Germinal center (tissue), 1 donor: Measurements from ENCODE around the gene ADGRL3.
"Not testable (repeated sequence)": the region's sequence is repeated elsewhere in the genome, so short reads cannot be mapped to it uniquely, and the experiment has no call there.

Experiments
- DNase-seq: peaks from one replicate; pipeline ENCODE4 v3.0.0; 2012; ENCODE audit warnings: mixed read lengths, low spot score

Gene ADGRL3

GRCh38 chr4:61820136-61820535, 620.0 kb downstream of the ADGRL3 start:
- no peak for DNase-seq

- no peak for DNase-seq
Observed at GRCh38 chr4:61824454-61824853, 624.3 kb downstream of the ADGRL3 start.

GRCh38 chr4:61827907-61828391, 627.8 kb downstream of the ADGRL3 start:
- DNase-seq = no peak

- DNase-seq = no peak
Observed at GRCh38 chr4:61828960-61829359, 628.8 kb downstream of the ADGRL3 start.

GRCh38 chr4:61831987-61832386, 631.9 kb downstream of the ADGRL3 start:
- no peak for DNase-seq

GRCh38 chr4:61837395-61837794, 637.3 kb downstream of the ADGRL3 start:
- DNase-seq = no peak

- no peak for DNase-seq
Observed at GRCh38 chr4:61838072-61838471, 637.9 kb downstream of the ADGRL3 start.

- DNase-seq = no peak
Observed at GRCh38 chr4:61841714-61842113, 641.6 kb downstream of the ADGRL3 start.

GRCh38 chr4:61851126-61851525, 651.0 kb downstream of the ADGRL3 start:
- DNase-seq = no peak

GRCh38 chr4:61852105-61852504, 652.0 kb downstream of the ADGRL3 start:
- DNase-seq = not testable (repeated sequence)

- no peak for DNase-seq
Observed at GRCh38 chr4:61853041-61853440, 652.9 kb downstream of the ADGRL3 start.

GRCh38 chr4:61860376-61860775, 660.2 kb downstream of the ADGRL3 start:
- DNase-seq = no peak

GRCh38 chr4:61864286-61864685, 664.2 kb downstream of the ADGRL3 start:
- DNase-seq = no peak

- no peak for DNase-seq
Observed at GRCh38 chr4:61866378-61867030, 666.4 kb downstream of the ADGRL3 start.

GRCh38 chr4:61872983-61873382, 672.9 kb downstream of the ADGRL3 start:
- no peak for DNase-seq

GRCh38 chr4:61877266-61877665, 677.1 kb downstream of the ADGRL3 start:
- DNase-seq = no peak

GRCh38 chr4:61877893-61878292, 677.8 kb downstream of the ADGRL3 start:
- no peak for DNase-seq

- no peak for DNase-seq
Observed at GRCh38 chr4:61882381-61882780, 682.3 kb downstream of the ADGRL3 start.

- no peak for DNase-seq
Observed at GRCh38 chr4:61886131-61886530, 686.0 kb downstream of the ADGRL3 start.

- DNase-seq = no peak
Observed at GRCh38 chr4:61889117-61889516, 689.0 kb downstream of the ADGRL3 start.

- no peak for DNase-seq
Observed at GRCh38 chr4:61890321-61890720, 690.2 kb downstream of the ADGRL3 start.

- no peak for DNase-seq
Observed at GRCh38 chr4:61891953-61892352, 691.8 kb downstream of the ADGRL3 start.

GRCh38 chr4:61896634-61897033, 696.5 kb downstream of the ADGRL3 start:
- DNase-seq = no peak

- no peak for DNase-seq
Observed at GRCh38 chr4:61909031-61909430, 708.9 kb downstream of the ADGRL3 start.
